HG03469 (cell line): ENCODE results near the gene CDK17.
"Not testable (repeated sequence)": the region's sequence is repeated elsewhere in the genome, so short reads cannot be mapped to it uniquely, and the experiment has no call there.

Source experiments
- ATAC-seq: cut with Tn5 transposase; IDR thresholded peaks from one replicate; pipeline ENCODE4 v1.9.1; 2021; ENCODE audit warnings: mild to moderate bottlenecking, moderate library complexity, moderate number of reproducible peaks; ENCODE audit not compliant: unreplicated experiment

The CDK17 gene

DNA sequence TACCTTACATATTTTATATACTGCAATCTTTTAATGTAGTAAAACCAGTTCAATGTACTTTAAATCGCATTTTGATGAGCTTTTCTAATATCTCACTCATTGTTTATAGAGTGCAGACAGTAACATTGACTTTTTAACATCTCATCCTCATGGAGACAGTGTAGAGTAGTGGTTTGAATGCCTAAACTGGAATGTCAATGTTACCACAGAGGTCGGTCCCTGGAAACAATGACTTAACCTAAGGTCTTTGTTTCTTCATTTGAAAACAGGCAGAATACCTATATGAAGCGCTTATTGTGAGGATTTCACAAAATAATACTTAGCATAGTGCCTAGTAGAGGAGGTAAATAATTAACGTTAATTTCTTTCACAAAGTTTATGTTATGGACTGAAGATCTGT is 5.0 kb downstream of the CDK17 start:
- ATAC-seq, result no peak

DNA sequence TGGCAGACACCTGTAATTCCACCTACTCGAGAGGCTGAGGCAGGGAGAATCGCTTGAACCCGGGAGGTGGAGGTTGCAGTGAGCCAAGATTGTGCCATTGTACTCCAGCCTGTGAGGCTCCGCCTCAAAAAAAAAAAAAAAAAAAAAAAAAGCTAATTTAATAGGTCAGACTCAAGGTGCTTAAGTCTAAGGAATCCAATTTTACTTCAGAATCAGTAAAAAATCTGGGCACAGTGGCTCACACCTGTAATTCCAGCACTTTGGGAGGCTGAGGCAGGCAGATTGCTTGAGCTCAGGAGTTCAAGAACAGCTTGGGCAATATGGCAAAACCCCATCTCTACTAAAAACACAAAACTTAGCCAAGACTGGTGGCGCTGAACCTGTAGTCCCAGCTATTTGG is 7.0 kb downstream of the CDK17 start:
- ATAC-seq, result not testable (repeated sequence)

DNA sequence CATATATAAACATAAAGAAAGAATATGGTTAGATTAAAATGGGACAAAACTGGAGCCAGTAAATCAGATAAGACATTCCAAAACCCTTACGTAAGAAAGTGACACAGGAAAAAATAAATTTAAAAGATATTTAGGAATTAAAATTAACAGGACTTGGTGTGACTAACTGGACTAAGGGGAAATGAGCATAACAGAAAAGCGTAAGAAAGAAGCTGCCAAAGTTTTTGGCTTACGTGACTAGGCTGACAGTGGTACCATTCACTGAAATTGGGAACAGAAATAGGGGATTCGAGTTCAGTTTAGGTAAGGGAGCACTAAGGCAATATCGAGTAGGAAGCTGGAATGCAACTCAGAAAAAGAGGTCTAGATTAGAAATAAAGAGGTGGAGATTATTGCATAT is 7.8 kb downstream of the CDK17 start:
- no peak for ATAC-seq

GRCh38 chr12:96387981-96388380 is 12.3 kb downstream of the CDK17 start:
- ATAC-seq, result no peak

GRCh38 chr12:96386794-96387193 is 13.4 kb downstream of the CDK17 start:
- ATAC-seq, result no peak

DNA sequence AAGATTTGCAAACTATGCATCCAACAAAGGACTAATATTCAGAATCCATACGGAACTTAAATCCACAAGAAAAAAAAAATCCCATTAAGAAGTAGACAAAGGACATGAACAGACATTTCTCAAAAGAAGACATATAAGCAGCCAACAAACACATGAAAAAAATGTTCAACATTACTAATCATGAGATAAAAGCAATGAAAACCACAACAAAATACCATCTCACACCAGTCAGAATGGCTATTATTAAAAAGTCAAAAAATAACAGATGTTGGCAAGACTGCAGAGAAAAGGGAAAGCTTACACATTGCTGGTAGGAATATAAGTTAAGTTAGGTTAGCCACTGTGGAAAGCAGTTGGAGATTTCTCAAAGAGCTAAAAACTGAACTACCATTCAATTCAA is 16.2 kb downstream of the CDK17 start:
- no peak for ATAC-seq

GRCh38 chr12:96383371-96383770 is 16.9 kb downstream of the CDK17 start:
- no peak for ATAC-seq

DNA sequence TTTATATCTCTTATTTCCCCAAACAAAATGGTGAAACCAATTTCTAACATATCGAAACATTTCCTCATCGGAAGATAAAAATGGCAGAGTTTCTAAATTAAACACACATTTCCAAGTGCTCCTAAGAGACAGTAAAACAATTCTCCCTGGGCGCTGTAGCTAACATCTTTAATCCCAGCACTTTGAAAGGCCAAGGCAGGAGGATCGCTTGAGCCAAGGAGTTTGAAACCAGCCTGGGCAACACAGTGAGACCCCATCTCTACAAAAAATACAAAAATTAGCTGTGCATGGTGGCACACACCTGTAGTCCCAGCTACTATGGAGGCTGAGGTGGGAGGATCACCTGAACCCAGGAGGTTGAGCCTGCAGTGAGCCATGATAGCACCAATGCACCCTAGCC is 20.5 kb downstream of the CDK17 start:
- ATAC-seq, result not testable (repeated sequence)

- ATAC-seq, result no peak
Observed at GRCh38 chr12:96378319-96378718, 21.9 kb downstream of the CDK17 start.

DNA sequence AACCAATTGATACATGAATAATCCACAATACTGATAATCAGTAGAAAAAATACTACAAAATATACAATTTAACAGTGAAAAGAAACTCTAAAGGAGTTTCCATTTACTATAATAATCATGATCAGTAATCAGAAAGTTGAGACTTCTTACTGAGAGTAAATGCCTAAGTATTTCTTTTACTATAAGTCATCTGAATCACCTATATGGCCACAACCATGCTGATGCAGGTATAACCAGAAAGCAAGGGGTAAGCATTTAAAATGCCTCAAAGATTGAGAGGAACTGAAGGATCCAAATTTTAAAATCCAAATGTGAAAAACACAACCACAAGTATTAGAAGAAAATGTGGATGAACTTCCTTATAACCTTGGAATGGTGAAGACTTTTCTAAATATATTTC is 23.4 kb downstream of the CDK17 start:
- ATAC-seq, result no peak

GRCh38 chr12:96375841-96376604 is 24.2 kb downstream of the CDK17 start:
- ATAC-seq, result peak; percentile 44

DNA sequence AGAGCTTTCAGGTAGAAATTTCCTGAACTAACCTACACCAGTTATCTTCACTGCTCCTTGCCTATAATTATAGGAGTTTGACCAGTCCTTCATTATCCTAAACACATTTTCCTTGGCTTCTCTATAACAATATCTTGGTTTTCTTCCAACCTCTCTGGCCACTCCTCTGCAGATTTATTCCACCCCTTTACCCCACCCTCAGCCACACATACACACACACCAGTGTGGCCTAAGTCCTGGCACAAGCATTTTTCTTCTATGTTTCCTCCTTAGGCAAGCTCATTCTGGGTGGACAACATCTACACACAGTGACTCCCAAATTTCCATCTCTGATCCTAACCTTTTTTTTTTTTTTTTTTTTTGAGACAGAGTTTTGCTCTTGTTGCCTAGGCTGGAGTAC is 25.1 kb downstream of the CDK17 start:
- ATAC-seq, result no peak

DNA sequence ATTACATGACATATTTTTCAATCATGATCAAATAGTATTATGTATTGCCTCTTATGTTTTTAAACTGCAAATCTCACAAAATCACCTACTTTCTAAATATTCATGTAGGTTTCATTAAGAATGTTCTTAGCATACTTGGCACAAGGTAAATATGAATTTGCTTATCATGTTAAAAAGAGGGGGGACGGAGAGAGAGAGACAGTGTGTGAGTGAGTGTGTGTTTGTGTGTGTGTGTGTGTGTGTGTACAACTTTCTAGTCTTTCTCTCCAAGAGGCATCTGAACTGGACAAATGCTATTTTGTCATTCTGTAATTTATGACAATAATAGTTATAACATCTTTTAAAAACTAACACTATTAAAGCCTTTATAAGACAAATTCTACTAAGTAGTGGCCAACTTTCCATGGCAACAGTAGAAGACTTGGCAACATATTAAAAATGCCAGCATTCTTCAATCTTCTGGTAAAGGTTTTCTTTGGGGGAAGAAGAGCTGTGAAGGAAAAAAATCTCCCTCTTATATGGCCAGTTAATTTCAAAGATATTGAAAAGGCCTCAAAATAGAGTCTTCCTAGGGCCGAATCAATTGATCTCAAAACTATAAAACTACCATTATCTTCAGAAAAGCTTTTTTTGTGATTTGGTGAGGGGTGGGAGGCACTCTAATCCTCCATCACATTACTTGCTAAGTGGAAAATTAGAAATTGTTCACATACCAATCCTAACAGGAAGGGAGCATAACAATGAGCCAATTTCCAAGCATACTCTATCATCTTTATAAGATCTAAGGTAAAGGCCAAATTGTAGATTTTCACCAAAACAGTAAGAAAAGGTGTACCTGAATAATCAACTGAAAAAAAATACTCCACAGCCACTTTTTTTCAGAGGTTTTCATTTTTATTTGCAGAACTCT is 28.2 kb downstream of the CDK17 start:
- ATAC-seq, result no peak

DNA sequence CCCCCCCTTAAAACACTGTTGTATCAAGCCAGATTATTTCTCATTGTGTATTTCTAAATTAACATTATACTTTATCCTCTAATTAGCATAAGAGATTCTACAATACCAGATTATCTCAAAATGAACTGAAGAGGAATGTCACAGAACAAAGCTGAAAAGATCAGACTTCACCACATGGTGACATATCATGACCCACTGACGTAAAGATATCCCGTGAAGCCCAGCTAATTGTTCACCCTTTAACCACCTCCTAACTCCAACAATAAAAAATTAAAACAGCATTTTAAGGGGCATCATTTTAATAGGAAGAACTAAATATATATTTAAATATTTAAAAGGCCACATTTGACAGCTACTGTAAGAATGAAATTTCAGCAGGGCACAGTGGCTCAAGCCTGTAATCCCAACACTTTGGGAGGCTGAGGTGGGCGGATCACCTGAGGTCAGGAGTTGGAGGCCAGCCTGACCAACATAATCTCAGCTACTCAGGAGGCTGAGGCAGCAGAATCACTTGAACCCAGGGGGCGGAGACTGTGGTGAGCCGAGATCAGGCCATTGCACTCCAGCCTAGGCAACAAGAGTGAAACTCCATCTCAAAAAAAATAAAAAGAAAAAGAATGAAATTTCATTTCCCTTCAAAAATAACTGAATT is 29.0 kb downstream of the CDK17 start:
- no peak for ATAC-seq

DNA sequence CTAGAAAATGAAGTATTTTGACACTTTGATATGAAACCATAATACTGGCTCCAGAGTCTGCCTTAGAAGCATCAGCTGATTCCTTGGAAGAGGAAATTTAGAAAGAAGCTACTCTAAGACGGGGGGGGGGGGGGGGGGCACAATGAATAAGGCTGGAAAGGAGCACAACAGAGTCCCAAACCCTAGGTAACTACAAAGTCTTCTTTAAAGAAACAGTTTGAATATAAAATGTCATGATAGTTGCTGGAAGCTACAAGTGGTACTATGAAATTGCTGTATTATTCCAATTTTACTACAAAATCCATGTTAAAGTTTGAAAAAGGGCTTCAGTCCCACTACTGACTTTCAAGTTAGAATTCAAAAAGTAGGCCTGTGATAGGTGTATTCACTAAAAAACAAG is 31.6 kb downstream of the CDK17 start:
- no peak for ATAC-seq

- no peak for ATAC-seq
Observed at GRCh38 chr12:96368233-96368632, 32.0 kb downstream of the CDK17 start.

- ATAC-seq, result no peak
Observed at GRCh38 chr12:96366381-96366654, 33.9 kb downstream of the CDK17 start.

DNA sequence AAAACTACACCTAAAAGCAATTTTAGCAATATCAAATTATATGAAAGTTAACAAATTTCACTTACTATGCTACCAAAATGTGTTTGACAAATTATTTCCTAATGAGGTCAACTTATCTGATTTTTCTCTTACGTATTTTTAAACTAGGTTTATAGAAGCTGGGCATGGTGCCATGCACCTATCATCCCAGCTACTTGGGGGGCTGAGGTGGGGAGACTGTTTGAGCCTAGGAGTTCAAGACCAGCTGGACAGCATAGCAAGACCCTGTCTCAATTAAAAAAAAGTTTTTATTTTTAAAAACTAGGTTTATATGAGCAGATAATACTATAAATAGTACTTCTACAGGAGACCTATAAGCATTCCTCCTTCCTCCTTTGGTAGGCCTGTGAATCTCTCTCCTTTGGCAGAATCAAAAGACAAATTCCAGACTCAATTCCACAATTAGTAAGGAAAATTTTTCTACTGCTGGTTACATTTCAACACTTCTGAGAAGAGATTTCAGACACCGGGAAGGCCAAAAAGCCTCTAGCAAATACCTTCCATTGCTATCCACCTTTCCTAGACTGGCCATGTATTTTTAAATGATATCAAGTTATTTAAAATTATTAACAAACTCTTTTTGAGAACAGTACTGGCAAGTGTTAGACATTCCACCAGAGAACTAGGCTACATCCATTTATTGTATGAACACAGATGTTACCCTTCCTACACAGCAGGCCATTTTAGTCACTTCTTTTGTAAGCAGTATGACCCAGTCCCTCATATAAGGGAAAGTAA is 34.4 kb downstream of the CDK17 start:
- no peak for ATAC-seq

GRCh38 chr12:96364092-96364700 is 36.0 kb downstream of the CDK17 start:
- no peak for ATAC-seq

- no peak for ATAC-seq
Observed at GRCh38 chr12:96361074-96361473, 39.2 kb downstream of the CDK17 start.

DNA sequence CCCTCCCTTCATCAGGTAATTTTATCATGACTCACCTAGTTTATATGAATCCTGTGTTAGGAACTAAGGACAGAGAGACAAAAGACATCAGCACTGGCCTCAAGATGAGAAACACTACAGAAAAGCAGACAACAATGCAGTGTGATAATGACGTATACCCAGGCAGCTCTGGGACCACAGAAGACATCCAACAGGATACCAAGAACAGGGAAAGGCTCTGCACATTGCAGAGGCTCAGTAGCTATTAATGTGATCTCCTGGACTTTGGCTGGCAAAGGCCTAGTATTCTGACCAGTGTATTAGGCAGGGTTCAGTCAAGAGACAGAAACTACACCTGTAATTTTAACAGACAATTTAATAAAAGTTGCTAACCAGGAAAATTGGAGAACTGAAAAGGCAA is 39.7 kb downstream of the CDK17 start:
- no peak for ATAC-seq
